CD8-positive, alpha-beta memory T cell (primary cell): ENCODE results near the gene RBM15. TPM values are rescaled to one million over a fixed set of nuclear protein-coding genes. Genes with fewer than 3 reads are reported as not detected.

Experiments used
- CTCF ChIA-PET: fragments of 350-600 bp; sonication (Branson Sonifier 250); formaldehyde crosslinking; loops from one replicate; lab custom pipeline; 2021; ENCODE audit warnings: antibody characterized with exemption; lab: Charles Lee
- POLR2A ChIA-PET: fragments of 350-600 bp; sonication (Branson Sonifier 250); formaldehyde crosslinking; loops from one replicate; lab custom pipeline; 2021; ENCODE audit warnings: antibody characterized with exemption; lab: Charles Lee
- DNase-seq, 5 donors: peaks; one replicate each; pipeline versions ENCODE4 v3.0.0 to v3.0.0-alpha.2; 2020 to 2022; ENCODE audit warnings: mixed read lengths in 1 of 5
- H3K27ac ChIP-seq: one replicate; pipeline ENCODE4 v1.7.0; 2013; ENCODE audit warnings: low read depth, mild to moderate bottlenecking, low read length, moderate library complexity
- H3K27me3 ChIP-seq: 2 replicates; pipeline ENCODE4 v1.7.0; 2013; ENCODE audit warnings: low read length, mild to moderate bottlenecking; ENCODE audit not compliant: insufficient read depth, poor library complexity, severe bottlenecking
- H3K36me3 ChIP-seq: 2 replicates; pipeline ENCODE4 v1.7.0; 2013; ENCODE audit warnings: mild to moderate bottlenecking, low read length, moderate library complexity; ENCODE audit not compliant: insufficient read depth
- H3K4me1 ChIP-seq: 2 replicates; pipeline ENCODE4 v1.7.0; 2013; ENCODE audit warnings: mild to moderate bottlenecking, low read length, moderate library complexity; ENCODE audit not compliant: insufficient read depth
- H3K4me3 ChIP-seq: 2 replicates; pipeline ENCODE4 v1.7.0; 2013; ENCODE audit warnings: mild to moderate bottlenecking, low read length
- H3K9me3 ChIP-seq: 2 replicates; pipeline ENCODE4 v1.7.0; 2013; ENCODE audit warnings: mild to moderate bottlenecking, low read length
- H3K27ac Mint-ChIP-seq, 8 donors: one replicate each; pipeline ENCODE4 v1.8.0; 2020 to 2021; ENCODE audit warnings: mixed read lengths in 8 of 8, mild to moderate bottlenecking in 6 of 8, inconsistent platforms in 3 of 8, moderate library complexity in 3 of 8
- H3K27me3 Mint-ChIP-seq, 2 donors: one replicate each; pipeline ENCODE4 v1.8.0; 2020 to 2021; ENCODE audit warnings: mixed read lengths in 2 of 2, mild to moderate bottlenecking in 1 of 2, moderate library complexity in 1 of 2
- H3K36me3 Mint-ChIP-seq, 3 donors: one replicate each; pipeline ENCODE4 v1.8.0; 2020 to 2021; ENCODE audit warnings: mixed read lengths in 3 of 3, inconsistent platforms in 1 of 3, mild to moderate bottlenecking in 1 of 3
- H3K4me1 Mint-ChIP-seq, 3 donors: one replicate each; pipeline ENCODE4 v1.8.0; 2020 to 2021; ENCODE audit warnings: mixed read lengths in 3 of 3, inconsistent platforms in 1 of 3, mild to moderate bottlenecking in 1 of 3
- H3K4me3 Mint-ChIP-seq, 7 donors: one replicate each; pipeline ENCODE4 v1.8.0; 2020 to 2021; ENCODE audit warnings: mixed read lengths in 7 of 7, mild to moderate bottlenecking in 6 of 7, moderate library complexity in 4 of 7, inconsistent platforms in 2 of 7
- H3K9me3 Mint-ChIP-seq, 5 donors: one replicate each; pipeline ENCODE4 v1.8.0; 2020 to 2022; ENCODE audit warnings: mixed read lengths in 5 of 5, mild to moderate bottlenecking in 3 of 5, moderate library complexity in 2 of 5, inconsistent platforms in 1 of 5
- polyA plus RNA-seq: library from polyadenylated mRNA; unstranded; fragments of 300-500 nt; fragmentation: Illumina TruSeq; gene quantifications from one replicate; pipeline ENCODE4 v1.2.3, GENCODE V29; 2021
- total RNA-seq, 2 experiments: library from RNA; stranded (reverse); gene quantifications; one replicate each; pipeline ENCODE4 v1.2.3, GENCODE V29; 2021

The RBM15 gene
- total and polyA plus RNA-seq, 3 experiments from 2014 or later, result 10.7 to 54.0 (median 53.9) TPM

DNA sequence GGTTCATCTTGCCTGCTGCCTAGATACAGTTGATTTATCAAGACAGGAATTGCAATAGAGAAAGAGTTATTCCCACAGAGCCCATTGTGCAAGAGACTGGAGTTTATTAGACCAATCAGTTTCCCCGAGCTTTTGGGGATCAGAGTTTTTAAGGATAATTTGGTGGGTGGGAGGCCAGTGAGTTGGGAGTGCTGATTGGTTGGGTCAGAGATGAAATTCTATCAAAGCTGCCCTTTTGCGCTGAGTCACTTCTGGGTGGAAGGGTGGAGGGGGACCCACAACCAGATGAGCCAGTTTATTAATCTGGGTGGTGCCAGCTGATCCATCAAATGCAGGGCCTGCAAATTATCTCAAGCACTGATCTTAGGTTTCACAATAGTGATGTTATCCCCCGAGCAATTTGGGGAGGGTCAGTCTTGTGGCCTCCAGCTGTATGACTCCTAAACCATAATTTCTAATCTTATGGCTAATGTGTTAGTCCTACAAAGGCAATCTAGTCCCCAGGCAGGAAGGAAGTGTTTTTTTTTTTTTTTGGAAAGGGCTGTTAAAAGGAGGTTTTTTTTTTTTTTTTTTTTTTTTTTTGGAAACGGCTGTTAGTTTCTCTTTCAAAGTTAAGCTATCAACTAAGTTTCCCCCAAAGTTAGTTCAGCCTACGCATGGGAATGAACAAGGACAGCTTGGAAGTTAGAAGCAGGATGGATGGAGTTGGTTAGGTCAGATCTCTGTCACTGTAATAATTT, 44.2 kb downstream of the RBM15 start:
- no peak overlapping the region for H3K4me3 ChIP-seq
- H3K36me3 ChIP-seq, result no peaks in the 10 kb centered on the region
- H3K27me3 ChIP-seq, result no peaks in the 10 kb centered on the region
- no peaks in the 10 kb centered on the region for H3K27me3 Mint-ChIP-seq
- H3K4me1 ChIP-seq, result peaks cover 10% of the 10 kb centered on the region
- H3K36me3 Mint-ChIP-seq, result peaks cover 0 to 4% (median 3%) of the 10 kb centered on the region in 3 donors
- POLR2A ChIA-PET, result interaction anchor here (0.6 kb wide), 3 partner anchors 41 to 774 kb away, joined by 3 to 5 read pairs (median 4); partner anchors contain the start of gene STRIP1
- H3K4me1 Mint-ChIP-seq, result peaks cover 15 to 21% (median 20%) of the 10 kb centered on the region in 3 donors
- peak overlapping the region; percentile 24 to 99 (median 92) for H3K27ac Mint-ChIP-seq
- H3K4me3 Mint-ChIP-seq, result peak overlapping the region; percentile 8 to 88 (median 74)
- H3K9me3 ChIP-seq, result no peaks in the 10 kb centered on the region
- no peak overlapping the region for H3K27ac ChIP-seq
- DNase-seq, result no peak
- no peaks in the 10 kb centered on the region for H3K9me3 Mint-ChIP-seq
- CTCF ChIA-PET, result interaction anchor here (0.7 to 4.1 kb wide), 4 partner anchors 20 to 113 kb away, joined by 3 to 14 read pairs (median 4); partner anchors contain the start of gene RBM15

DNA sequence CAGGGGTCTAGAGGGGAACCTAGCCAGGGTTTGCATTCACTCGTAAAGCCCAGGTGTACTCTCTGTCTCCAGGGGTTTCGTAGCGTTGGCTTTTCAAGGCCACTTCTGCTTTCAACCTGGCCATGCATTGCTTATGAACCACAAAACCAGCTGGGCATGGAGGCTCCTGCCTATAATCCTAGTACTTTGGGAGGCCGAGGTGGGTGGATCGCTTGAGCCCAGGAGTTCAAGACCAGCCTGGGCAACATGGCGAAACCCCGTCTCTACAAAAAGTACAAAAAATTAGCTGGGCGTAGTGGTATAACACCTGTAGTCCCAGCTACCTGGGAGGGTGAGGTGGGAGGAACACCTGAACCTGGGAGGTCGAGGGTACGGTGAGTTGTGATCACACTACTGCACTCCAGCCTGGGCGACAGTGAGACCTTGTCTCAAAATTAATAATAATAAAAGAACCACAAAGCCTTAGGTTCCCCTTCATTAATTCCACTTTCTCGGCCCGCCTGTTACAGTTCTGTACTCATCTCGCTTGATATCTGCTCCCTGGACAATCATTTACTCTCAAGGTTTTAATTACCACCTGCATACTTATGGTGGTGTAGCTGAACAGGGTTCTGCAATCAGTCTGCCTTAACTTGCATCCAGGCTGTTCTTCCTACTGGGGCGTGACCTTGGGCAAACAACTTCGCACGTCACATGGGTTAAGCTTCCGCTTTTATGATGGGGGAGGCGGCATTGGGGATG, 45.6 kb downstream of the RBM15 start:
- Histone ChIP-seq H3K9me3 (no peaks in the 10 kb centered on the region), H3K4me1 (peaks cover 10% of the 10 kb centered on the region), H3K4me3 (no peak overlapping the region), H3K36me3 (no peaks in the 10 kb centered on the region), H3K27ac (no peak overlapping the region), H3K27me3 (no peaks in the 10 kb centered on the region)
- no peak for DNase-seq
- Mint-ChIP-seq H3K4me3 (no peak overlapping the region), H3K27ac (peak overlapping the region in 5 of 8 donors; percentile 29 to 95 (median 38)), H3K27me3 (no peaks in the 10 kb centered on the region), H3K9me3 (no peaks in the 10 kb centered on the region), H3K36me3 (peaks cover 0 to 2% (median 1%) of the 10 kb centered on the region in 3 donors), H3K4me1 (peaks cover 15 to 21% (median 20%) of the 10 kb centered on the region in 3 donors)
- POLR2A ChIA-PET, result no interaction called here
- CTCF ChIA-PET, result interaction anchor here (0.7 to 4.1 kb wide), 4 partner anchors 12 to 46 kb away, joined by 3 to 14 read pairs (median 4); partner anchors contain the start of gene RBM15

DNA sequence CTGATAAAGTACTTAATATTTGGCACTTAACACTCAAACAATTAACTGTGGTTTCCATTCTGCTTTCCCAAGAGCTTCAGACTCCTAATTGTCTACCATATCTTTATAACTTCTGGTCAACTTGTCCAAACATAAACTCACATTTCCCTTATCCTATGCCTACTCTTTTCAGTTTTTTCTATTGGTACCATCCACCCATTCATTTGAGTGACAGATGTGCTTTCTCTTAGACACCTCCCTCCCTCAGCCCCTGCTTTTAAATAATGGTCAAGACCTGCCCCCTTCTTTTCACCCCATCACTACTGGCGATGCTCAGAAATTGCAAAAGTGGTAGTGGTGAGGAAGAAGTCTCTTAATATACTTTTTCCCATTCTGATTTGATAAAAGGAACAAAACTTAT, 46.2 kb downstream of the RBM15 start:
- H3K4me3 Mint-ChIP-seq, result peak overlapping the region in 1 of 7 donors; percentile 29
- no peaks in the 10 kb centered on the region for H3K9me3 Mint-ChIP-seq
- H3K4me1 ChIP-seq, result peaks cover 10% of the 10 kb centered on the region
- H3K4me3 ChIP-seq, result no peak overlapping the region
- H3K9me3 ChIP-seq, result no peaks in the 10 kb centered on the region
- H3K4me1 Mint-ChIP-seq, result peaks cover 15 to 21% (median 20%) of the 10 kb centered on the region in 3 donors
- no peak overlapping the region for H3K27ac ChIP-seq
- H3K27me3 ChIP-seq, result no peaks in the 10 kb centered on the region
- H3K36me3 Mint-ChIP-seq, result peaks cover 0 to 4% (median 1%) of the 10 kb centered on the region in 3 donors
- no peaks in the 10 kb centered on the region for H3K36me3 ChIP-seq
- CTCF ChIA-PET, result interaction anchor here (1.1 to 4.1 kb wide), 2 partner anchors 24 to 47 kb away, joined by 3 to 14 read pairs; partner anchors contain the start of gene RBM15
- POLR2A ChIA-PET, result no interaction called here
- DNase-seq, result no peak
- no peaks in the 10 kb centered on the region for H3K27me3 Mint-ChIP-seq
- peak overlapping the region in 4 of 8 donors; percentile 20 to 77 (median 40) for H3K27ac Mint-ChIP-seq

DNA sequence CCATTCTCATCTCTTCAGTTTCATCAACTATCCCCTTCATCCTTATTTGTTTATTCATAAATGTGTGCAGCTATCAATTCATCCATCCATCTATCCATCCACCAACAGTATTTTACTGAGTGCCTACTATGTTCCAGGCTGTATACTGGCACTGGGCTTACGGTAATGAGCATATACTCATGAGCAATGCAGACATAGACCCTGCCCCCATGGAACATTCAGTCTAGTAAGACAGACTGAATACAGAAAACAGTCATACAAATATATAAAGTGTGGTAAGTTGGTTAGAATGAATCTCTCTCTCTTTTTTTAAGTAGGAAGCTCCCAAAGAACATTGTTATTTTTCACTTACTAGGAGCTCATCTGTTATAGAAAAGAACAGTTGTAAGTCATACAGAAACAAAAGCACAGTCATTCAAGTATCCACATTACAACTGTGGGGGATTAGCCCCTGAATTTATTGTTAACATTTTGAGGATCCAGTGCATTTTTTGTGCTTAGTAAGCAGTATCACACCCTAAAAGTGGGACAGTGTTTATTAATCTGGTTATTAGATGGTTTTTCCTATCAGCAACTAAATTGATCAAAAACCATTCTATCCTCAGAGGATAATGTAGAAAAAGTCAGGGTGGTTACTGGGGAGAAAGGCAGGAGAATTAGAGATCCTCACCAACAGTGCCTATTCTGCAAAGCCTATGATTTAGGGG, 48.0 kb downstream of the RBM15 start:
- DNase-seq, result no peak
- ChIA-PET POLR2A (no interaction called here), CTCF (no interaction called here)
- Histone ChIP-seq H3K9me3 (no peaks in the 10 kb centered on the region), H3K4me1 (peaks cover 10% of the 10 kb centered on the region), H3K4me3 (no peak overlapping the region), H3K27me3 (no peaks in the 10 kb centered on the region), H3K36me3 (no peaks in the 10 kb centered on the region), H3K27ac (no peak overlapping the region)
- Mint-ChIP-seq H3K36me3 (peaks cover 0 to 2% (median 1%) of the 10 kb centered on the region in 3 donors), H3K9me3 (no peaks in the 10 kb centered on the region), H3K27me3 (no peaks in the 10 kb centered on the region), H3K27ac (peak overlapping the region in 1 of 8 donors; percentile 0), H3K4me3 (no peak overlapping the region), H3K4me1 (peaks cover 15 to 21% (median 20%) of the 10 kb centered on the region in 3 donors)

DNA sequence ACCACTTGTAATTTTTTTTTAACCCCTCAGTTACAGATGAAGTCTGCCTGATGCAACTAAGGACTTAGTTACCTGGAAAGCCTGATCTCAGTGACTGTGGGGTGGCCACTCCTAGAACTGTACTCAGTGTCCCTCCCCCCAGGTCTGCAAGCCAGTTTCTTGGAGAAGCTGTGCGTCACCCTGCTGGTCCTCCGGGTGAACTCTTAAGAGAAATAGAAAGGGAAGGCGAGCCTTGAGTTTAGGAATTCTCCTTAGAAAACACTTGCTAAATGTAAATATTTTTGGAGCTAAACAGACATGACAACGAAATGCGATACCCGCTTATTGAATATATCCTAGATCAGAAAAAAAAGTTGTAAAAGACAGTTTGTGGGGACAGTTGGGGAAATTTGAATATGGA, 50.9 kb downstream of the RBM15 start:
- no peak for DNase-seq
- Histone ChIP-seq H3K9me3 (no peaks in the 10 kb centered on the region), H3K27me3 (no peaks in the 10 kb centered on the region), H3K27ac (no peak overlapping the region), H3K36me3 (no peaks in the 10 kb centered on the region), H3K4me3 (no peak overlapping the region), H3K4me1 (no peaks in the 10 kb centered on the region)
- H3K4me1 Mint-ChIP-seq, result peaks cover under 1 to 3% (median under 1%) of the 10 kb centered on the region in 3 donors
- ChIA-PET POLR2A (no interaction called here), CTCF (no interaction called here)
- H3K9me3 Mint-ChIP-seq, result no peaks in the 10 kb centered on the region
- no peak overlapping the region for H3K27ac Mint-ChIP-seq
- H3K27me3 Mint-ChIP-seq, result no peaks in the 10 kb centered on the region
- H3K36me3 Mint-ChIP-seq, result peaks cover 4 to 11% (median 10%) of the 10 kb centered on the region in 3 donors
- H3K4me3 Mint-ChIP-seq, result no peak overlapping the region

DNA sequence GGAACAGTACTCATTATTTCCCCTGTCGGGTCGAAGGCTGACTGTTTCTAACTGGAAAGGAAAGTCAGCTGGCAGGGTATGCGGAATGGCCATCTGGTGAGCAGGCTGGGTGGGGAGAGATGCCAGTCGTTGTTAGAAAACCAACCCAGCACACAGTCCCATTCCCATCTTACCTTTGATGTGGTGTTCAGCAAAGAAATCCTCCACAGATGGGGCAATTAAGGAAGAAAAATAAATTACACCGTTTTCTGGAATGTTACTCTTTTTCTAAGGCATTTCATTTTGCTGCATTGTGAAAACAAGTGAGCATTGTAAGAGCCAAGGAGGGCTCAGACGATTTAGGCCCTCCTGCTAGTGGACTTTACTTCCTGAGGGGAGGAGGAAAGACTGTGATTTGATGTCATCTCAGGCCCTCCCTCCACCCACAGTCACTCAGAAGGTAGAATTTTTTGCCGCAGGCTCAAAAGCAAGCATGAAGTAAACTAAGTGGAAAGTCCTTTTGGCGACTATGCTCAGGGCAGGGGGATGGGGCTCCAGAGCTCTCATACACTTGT, 51.6 kb downstream of the RBM15 start, which contains the start of gene SLC16A4:
TSS of gene SLC16A4 (minus strand) at position 335 of the 554 bp plus-strand sequence. CDS start 1,703 bp downstream, outside the sequence.
- CTCF ChIA-PET, result no interaction called here
- Mint-ChIP-seq H3K36me3 (peaks cover 9 to 17% (median 15%) of the 10 kb centered on the region in 3 donors), H3K27me3 (no peaks in the 10 kb centered on the region), H3K4me3 (no peak within 1 kb of the TSS), H3K9me3 (no peaks in the 10 kb centered on the region), H3K4me1 (no peaks in the 10 kb centered on the region), H3K27ac (peak within 1 kb of the TSS in 2 of 8 donors; percentile 47 to 48)
- no peaks in the 10 kb centered on the region for H3K36me3 ChIP-seq
- no peaks in the 10 kb centered on the region for H3K9me3 ChIP-seq
- H3K4me3 ChIP-seq, result no peak within 1 kb of the TSS
- no peak within 1 kb of the TSS for H3K27ac ChIP-seq
- H3K4me1 ChIP-seq, result no peaks in the 10 kb centered on the region
- POLR2A ChIA-PET, result no interaction called here
- no peak for DNase-seq
- H3K27me3 ChIP-seq, result no peaks in the 10 kb centered on the region

DNA sequence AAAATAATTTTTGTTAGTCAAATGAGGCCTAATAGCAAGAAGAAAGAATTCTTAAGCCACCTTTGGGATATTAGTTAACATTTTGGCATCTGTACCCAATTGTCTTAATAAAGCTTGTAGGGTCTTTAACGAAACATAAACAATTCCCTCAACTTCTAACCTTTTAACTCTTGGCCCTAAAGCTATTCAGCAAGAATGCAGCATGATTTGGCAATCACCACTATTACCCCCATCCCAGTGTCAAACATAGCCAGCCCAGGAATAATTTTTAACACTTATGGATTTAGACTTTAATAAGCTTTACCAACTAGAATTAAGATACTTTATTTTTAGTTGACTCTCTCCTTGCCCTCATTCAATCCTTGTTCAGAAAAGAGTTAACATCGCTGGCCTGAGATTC, 54.1 kb downstream of the RBM15 start:
- peaks cover 9 to 24% (median 18%) of the 10 kb centered on the region in 3 donors for H3K36me3 Mint-ChIP-seq

More for the DNA sequence above, 54.1 kb downstream of the RBM15 start:
- no peak overlapping the region for H3K4me3 ChIP-seq
- POLR2A ChIA-PET, result no interaction called here
- Mint-ChIP-seq H3K4me3 (no peak overlapping the region), H3K4me1 (no peaks in the 10 kb centered on the region), H3K9me3 (no peaks in the 10 kb centered on the region), H3K27ac (no peak overlapping the region), H3K27me3 (no peaks in the 10 kb centered on the region)
- DNase-seq, result no peak
- no peaks in the 10 kb centered on the region for H3K36me3 ChIP-seq
- H3K9me3 ChIP-seq, result no peaks in the 10 kb centered on the region
- H3K27me3 ChIP-seq, result no peaks in the 10 kb centered on the region
- H3K4me1 ChIP-seq, result no peaks in the 10 kb centered on the region
- no peak overlapping the region for H3K27ac ChIP-seq
- CTCF ChIA-PET, result interaction anchor here (1.0 to 1.1 kb wide), 2 partner anchors 19 to 66 kb away, joined by 3 read pairs; no protein-coding TSS in a partner anchor
